GM10266 (cell line): ENCODE data around the gene SEMA4B.

Source experiments
- DNase-seq: peaks from one replicate; pipeline ENCODE4 v3.0.0; 2012; ENCODE audit errors: extremely low spot score
- CTCF ChIP-seq: IDR thresholded peaks from 2 replicates; pipeline ENCODE4 v1.5.1; 2012; ENCODE audit warnings: mild to moderate bottlenecking, low read depth; ENCODE audit not compliant: control insufficient read depth, insufficient read depth; ENCODE audit errors: missing control alignments

SEMA4B gene

DNA sequence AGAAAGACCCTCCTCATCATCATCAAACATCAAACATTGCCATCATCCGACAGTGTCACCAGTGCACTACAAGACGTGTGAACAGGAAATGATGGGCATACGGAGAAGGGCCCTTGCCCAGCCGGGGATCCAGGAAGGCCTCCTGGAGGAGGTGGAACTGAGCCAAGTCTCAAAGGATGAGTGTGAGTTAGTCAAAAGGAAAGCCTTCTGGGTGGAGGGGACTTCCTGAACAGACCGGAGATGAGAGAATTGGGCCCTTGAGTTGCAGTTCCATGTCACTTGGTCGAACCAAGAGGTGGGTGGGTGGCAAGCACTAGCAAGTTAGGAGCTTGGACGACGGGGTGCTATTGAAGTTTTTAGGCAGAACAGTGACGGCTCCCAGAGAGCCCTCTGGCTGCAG, 8.5 kb downstream of the SEMA4B start:
- TF ChIP-seq CTCF = no peak

DNA sequence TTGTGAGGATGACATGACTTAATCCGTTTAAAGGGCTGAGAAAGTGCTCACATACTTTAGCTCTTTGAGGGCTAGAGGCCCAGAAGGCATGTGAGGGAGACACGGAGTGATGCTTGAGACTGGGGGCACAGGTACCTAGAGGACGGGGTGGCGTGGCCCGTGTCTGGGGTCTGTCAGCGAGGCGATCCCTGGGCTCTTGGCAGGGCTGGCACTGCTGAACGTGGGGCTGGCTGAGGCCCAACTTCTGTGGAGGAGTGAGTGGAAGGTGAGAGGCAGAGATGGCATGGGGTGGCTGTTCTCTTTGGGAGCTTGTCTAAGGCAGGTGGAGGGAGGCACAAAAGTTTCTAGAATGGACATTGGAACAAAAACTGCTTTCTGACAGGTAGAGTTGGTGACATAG, 9.5 kb downstream of the SEMA4B start:
- no peak for TF ChIP-seq CTCF
- DNase-seq = no peak

More for the DNA sequence above, 8.5 kb downstream of the SEMA4B start:
- DNase-seq = peak; percentile 73

DNA sequence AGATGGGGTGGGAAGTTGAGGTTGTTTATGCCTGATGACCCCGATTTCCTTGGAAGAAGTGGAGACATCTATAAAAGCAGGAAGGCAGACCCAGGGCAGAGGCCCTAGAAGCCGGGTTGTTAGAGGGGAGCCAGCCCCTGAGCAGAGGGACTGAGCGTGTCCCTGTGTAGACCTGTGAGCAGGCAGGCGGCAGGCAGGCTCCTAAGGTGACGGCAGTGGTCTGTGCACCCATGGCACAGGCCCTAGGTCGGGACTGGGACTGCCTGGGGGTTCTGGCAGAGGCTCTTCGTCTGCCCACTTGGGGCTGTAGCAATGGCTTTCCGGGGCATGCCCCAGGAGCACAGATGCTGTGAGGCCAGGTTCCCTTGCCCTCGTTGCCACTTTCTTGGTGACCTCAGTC, 9.9 kb downstream of the SEMA4B start:
- no peak for DNase-seq
- TF ChIP-seq CTCF = no peak

DNA sequence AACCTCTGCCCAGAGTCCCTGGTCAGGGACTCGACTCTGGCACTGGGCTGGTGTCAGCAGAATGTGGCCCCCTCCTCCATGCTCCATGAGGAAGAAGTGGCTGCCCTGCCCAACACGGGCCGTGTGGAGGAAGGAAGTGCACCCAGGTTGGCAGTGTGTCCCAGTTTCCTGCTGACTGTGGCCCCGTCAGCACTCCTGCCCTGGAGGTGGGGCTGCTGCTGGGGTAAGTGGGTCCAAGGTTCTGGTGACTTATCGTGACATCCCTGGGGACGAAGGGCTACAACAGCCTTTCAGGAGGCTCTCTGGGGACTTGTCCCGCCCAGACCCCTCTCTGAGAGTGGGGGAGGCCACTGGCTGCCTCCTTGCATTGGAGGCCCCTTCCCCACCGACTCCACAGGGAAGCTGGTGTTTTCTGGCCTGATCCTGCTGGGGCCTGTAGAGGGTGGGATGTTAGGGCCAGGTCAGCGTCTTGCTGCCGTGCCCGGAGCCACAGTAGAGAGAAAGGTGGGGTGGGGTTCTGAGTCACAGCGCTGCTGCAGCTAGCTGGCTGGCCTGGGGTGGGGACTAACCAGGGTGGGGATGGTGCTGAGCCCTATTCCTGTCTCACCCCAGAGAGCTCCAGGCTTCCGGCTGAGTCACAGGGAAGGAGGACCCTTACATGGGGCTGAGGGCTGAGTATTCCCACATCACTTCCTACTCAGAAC, 10.5 kb downstream of the SEMA4B start:
- TF ChIP-seq CTCF = no peak
- no peak for DNase-seq

GRCh38 chr15:90212221-90213098, 11.3 kb downstream of the SEMA4B start:
- DNase-seq = no peak
- TF ChIP-seq CTCF = no peak

DNA sequence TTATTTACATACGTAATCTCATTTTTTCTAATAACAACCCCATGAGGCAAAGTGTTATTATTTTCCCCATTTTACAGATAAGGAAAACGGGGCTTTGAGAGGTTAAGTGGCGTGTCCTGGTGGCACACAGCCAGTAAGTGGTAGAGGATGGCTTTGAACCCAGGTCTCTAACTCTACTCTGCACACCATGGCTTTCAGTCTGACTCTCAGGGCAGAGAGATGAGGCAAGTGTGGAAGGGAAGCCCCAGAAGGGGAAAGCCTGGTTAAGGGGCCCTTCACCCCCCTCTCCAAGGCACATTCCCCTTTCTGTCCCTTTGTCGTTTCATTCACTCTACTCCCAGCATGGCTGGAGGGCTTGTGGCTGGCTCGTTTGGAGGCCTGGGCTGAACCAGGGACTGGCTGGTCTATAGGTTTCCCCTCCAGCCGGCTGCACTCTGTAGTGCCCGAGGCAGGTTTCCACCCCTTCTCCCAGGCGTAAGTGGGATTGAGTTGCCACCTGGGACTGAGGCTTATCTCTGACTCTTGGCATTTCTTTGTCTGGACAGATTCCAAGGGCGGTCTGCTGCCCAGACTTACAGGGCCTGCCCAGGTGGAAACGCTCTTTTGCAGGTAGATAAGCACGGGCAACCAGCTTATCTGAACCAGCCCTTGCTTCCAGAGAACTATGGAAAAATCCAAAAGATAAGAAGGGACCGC, 12.1 kb downstream of the SEMA4B start:
- DNase-seq = no peak

More for the DNA sequence above, 12.1 kb downstream of the SEMA4B start:
- no peak for TF ChIP-seq CTCF
